Astrocyte of the cerebellum (primary cell): ENCODE data around the gene ORC4.

Experiments
- DNase-seq: peaks from one replicate; pipeline ENCODE4 v3.0.0-alpha.2; 2011; ENCODE audit warnings: low read depth
- H3K4me3 ChIP-seq: 2 replicates; pipeline ENCODE4 v1.5.1; 2011; ENCODE audit warnings: mild to moderate bottlenecking, low read depth, low read length, moderate library complexity
- CTCF ChIP-seq: IDR thresholded peaks from 2 replicates; pipeline ENCODE4 v1.5.1; 2012; ENCODE audit warnings: low read length, low read depth, moderate library complexity, mild to moderate bottlenecking; ENCODE audit errors: missing control alignments
- in situ Hi-C: cut with HindIII; loops from 2 replicates; pipeline ENCODE4 v1.10.0; 2017; ENCODE audit warnings: low sequenced_read_pairs

The ORC4 gene

DNA sequence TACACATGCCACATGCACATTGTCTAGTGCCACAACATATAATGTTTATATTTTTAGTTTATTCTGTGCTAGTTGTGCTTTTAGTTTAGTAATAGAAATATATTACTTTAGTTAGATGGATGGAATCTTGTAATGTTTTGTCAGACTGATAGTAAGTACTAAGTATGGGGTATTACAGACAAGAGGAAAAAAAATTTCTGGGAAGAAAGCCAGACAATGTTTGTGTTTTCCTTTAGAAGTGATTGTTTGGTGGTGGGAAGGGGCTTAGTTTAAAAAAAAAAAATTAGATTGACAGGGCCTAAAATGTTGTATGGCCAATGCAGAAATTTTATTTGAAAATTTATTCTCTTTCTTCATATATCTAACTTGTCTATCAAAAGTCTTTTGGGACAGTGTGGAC lies 137.9 kb downstream of the ORC4 start:
- no peak for TF ChIP-seq CTCF
- no peak overlapping the region for H3K4me3 ChIP-seq
- no peak for DNase-seq
- in situ Hi-C loops = no loop called here
